Adipose tissue (tissue), 3 donors: ENCODE measurements around the gene PTPN7. TPM values are rescaled to one million over a fixed set of nuclear protein-coding genes. Genes with fewer than 3 reads are reported as not detected.
"Not testable (repeated sequence)": the region's sequence is repeated elsewhere in the genome, so short reads cannot be mapped to it uniquely, and the experiment has no call there.

Experiments used
- H3K27ac ChIP-seq: one replicate; pipeline ENCODE4 v1.5.1; 2013; ENCODE audit warnings: low read depth, low read length
- WGBS, 3 donors: extraction: QIAGEN DNeasy Blood & Tissue Kit; methylation state at CpG; one replicate each; pipeline ENCODE4 v1.1.7; 2013; 5-methylcytosine and 5-hydroxymethylcytosine counted together
- polyA plus RNA-seq, 3 donors: library from polyadenylated mRNA; stranded (reverse); fragments of 200-250 nt; gene quantifications; one replicate each; pipeline ENCODE4 v1.2.3, GENCODE V29; 2013
- donor health status: healthy with polysubstance abuse.
- donor health status: Bipolar disorder and iron deficiency.
- donor health status: healthy.

The PTPN7 gene
- polyA plus RNA-seq, 3 donors = 0.47 to 2.9 (median 1.1) TPM

- no peak overlapping the region for H3K27ac ChIP-seq
- 25 to 30% (median 28%) methylated on average over 18 of the region's 18 CpGs for WGBS, 3 donors
Observed at GRCh38 chr1:202192770-202193613, 32.6 kb upstream of the PTPN7 start.

GRCh38 chr1:202191391-202191790, 31.0 kb upstream of the PTPN7 start:
- WGBS, 3 donors = 81 to 92% (median 87%) methylated on average over 11 to 17 of the region's 33 CpGs
- not testable (repeated sequence) for H3K27ac ChIP-seq

DNA sequence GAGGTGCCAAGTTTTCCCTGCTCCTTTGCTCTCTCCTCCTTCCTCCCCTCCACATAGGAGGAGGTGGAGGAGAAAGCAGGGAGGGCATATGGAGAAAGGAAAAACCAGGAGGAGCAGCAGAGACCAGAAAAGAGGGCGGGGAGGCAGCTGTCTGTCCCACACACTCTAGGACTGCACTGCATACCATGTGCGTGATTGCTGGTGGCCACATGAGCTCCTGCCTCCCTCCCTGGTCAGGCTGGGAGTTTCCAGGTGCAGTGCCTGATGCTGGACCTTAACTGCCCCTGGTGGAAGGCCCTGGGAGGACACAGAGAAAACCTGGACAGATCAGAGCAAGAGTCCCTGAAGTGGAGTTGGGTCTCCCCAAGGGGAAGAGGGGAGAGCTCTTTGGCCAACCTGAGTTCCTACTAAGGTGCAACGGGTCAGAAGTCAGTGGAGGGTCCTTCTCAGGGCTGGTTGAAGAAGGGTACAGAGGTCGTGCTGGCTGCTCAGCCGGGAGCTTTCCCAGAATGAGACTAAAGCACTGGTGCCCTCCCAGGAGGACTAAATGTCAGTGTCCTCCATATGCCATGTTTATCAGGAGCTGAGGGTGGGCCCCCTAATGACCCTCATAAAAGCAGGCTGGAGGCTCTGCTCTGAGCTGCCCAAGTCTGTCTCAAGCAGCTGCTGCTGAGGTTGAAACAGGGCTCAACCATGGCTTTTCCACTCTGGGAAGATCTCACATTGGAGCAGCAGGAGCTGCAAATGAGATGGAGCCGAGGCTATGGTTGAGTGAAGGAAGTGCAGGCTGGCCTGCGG, 29.7 kb upstream of the PTPN7 start:
- WGBS, 3 donors = 71 to 86% (median 81%) methylated on average over 7 of the region's 7 CpGs

DNA sequence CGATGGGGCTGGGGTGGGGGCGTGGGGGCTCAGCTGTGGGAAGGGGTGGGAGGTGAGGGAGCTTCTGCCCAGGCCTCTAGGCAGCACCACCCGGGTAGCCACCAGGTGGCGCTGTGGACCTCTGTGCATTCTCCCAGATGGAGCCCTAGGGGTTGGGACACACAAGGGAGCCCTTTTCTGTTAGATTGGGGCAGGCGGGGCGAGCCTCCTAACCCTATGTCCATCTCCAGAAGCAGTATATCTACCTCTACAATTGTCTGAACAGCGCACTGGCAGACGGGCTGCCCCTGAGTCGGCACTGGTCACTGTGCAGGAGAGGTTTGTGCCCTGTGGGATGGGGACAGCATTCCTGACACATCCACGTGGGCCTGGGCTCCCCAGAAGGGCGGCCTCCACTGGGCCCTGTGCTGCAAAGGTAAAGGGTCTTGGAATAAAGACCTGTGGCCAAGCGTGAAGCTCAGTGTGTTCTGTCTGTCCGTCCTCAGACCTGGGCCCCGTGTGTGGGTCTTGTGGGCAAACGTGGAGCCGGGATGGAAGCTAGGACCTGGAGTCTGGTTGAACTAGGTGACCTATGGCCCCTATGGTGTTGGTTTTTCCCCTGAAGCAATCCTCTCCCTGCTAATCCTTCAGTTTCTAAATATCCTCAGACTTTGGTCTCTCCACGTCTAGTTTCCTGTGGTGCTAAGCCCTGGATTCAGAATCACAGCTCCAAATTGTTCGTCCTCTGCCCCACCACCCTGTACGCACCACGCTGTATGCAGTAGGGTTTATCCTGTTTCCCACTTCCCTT, 28.8 kb upstream of the PTPN7 start:
- WGBS, 3 donors = 50 to 61% (median 58%) methylated on average over 20 of the region's 20 CpGs
- no peak overlapping the region for H3K27ac ChIP-seq

More for the DNA sequence above, 29.7 kb upstream of the PTPN7 start:
- no peak overlapping the region for H3K27ac ChIP-seq

- no peak overlapping the region for H3K27ac ChIP-seq
- WGBS, 3 donors = 60 to 71% (median 62%) methylated on average over 8 of the region's 8 CpGs
Observed at GRCh38 chr1:202187697-202188407, 27.4 kb upstream of the PTPN7 start.

GRCh38 chr1:202187041-202187671, 26.8 kb upstream of the PTPN7 start:
- H3K27ac ChIP-seq = no peak overlapping the region
- WGBS, 3 donors = 61 to 71% (median 68%) methylated on average over 8 of the region's 8 CpGs

- WGBS, 3 donors = 69 to 90% (median 88%) methylated on average over 7 of the region's 7 CpGs
- no peak overlapping the region for H3K27ac ChIP-seq
Observed at GRCh38 chr1:202186327-202186726, 25.9 kb upstream of the PTPN7 start.

GRCh38 chr1:202184750-202185460, 24.5 kb upstream of the PTPN7 start:
- WGBS, 3 donors = 16 to 19% (median 18%) methylated on average over 19 of the region's 19 CpGs
- H3K27ac ChIP-seq = no peak overlapping the region

- WGBS, 3 donors = 85 to 93% (median 86%) methylated on average over 8 of the region's 8 CpGs
- H3K27ac ChIP-seq = no peak overlapping the region
Observed at GRCh38 chr1:202182040-202182877, 21.9 kb upstream of the PTPN7 start.

- WGBS, 3 donors = 81 to 86% (median 83%) methylated on average over 7 of the region's 7 CpGs
- no peak overlapping the region for H3K27ac ChIP-seq
Observed at GRCh38 chr1:202181586-202181985, 21.2 kb upstream of the PTPN7 start.

GRCh38 chr1:202180751-202181139, 20.3 kb upstream of the PTPN7 start:
- WGBS, 3 donors = 54 to 83% (median 62%) methylated on average over 2 of the region's 2 CpGs
- H3K27ac ChIP-seq = not testable (repeated sequence)

GRCh38 chr1:202179828-202180750, 19.7 kb upstream of the PTPN7 start:
- 70 to 78% (median 77%) methylated on average over 19 of the region's 19 CpGs for WGBS, 3 donors
- H3K27ac ChIP-seq = no peak overlapping the region

DNA sequence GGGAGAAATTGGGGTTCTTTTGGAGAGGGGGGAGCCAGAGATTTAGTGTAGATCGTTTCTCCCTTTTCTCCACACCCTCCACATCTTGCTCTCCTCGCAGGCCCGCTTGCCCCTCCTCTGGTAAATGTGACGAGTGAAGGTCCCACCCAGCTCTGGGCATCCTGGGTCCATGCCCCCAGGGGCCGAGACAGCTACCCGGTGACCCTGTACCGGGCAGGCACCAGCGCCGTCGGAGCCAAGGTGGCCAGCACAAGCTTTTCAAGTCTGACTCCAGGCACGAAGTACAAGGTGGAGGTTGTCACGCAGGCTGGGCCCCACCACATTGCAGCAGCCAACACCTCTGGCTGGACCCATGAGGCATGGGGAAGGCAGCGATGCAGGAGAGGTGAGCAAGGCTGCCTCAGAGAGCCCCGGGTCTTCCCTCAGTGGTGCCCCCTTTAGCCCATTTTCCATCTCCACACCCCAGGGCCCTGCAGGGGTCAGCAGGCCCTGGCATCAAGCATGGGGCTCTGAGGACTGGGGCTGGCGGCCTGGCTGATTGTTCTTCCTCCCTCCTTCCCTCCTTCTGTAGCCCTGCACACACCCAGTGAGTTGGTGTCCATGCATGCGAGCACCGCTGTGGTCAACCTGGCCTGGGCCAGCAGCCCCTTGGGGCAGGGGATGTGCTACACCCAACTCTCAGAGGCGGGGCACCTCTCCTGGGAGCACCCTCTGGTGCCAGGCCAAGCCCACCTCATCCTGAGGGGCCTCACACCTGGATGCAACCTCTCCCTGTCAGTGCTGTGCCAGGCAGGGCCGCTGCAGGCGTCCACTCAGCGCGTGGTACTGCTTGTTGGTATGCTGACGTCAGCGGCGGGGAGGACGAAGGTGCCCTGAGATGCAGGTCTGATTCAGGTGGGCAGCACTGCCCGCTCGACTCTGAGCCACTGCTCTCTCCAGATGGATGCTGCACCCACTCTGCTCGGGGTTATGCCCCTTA, 16.8 kb upstream of the PTPN7 start:
- H3K27ac ChIP-seq = no peak overlapping the region
- WGBS, 3 donors = 85 to 90% (median 88%) methylated on average over 29 of the region's 29 CpGs

- 80 to 91% (median 80%) methylated on average over 7 of the region's 7 CpGs for WGBS, 3 donors
- H3K27ac ChIP-seq = no peak overlapping the region
Observed at GRCh38 chr1:202173993-202174392, 13.6 kb upstream of the PTPN7 start.
